HG03439 (cell line): ENCODE results near the gene SDCBP2.
"Not testable (repeated sequence)": the region's sequence is repeated elsewhere in the genome, so short reads cannot be mapped to it uniquely, and the experiment has no call there.

Experiments used
- ATAC-seq: cut with Tn5 transposase; IDR thresholded peaks from one replicate; pipeline ENCODE4 v1.9.1; 2021; ENCODE audit warnings: mild to moderate bottlenecking, moderate library complexity; ENCODE audit not compliant: unreplicated experiment

Gene SDCBP2

GRCh38 chr20:1360094-1360846 is 31.3 kb upstream of the SDCBP2 start:
- no peak for ATAC-seq

- no peak for ATAC-seq
Observed at GRCh38 chr20:1357921-1358671, 29.2 kb upstream of the SDCBP2 start.

- no peak for ATAC-seq
Observed at GRCh38 chr20:1353956-1354355, 25.0 kb upstream of the SDCBP2 start.

GRCh38 chr20:1346315-1346969 is 17.5 kb upstream of the SDCBP2 start:
- no peak for ATAC-seq

- ATAC-seq, result no peak
Observed at GRCh38 chr20:1345756-1346093, 16.8 kb upstream of the SDCBP2 start.

GRCh38 chr20:1345030-1345755 is 16.3 kb upstream of the SDCBP2 start:
- no peak for ATAC-seq

- not testable (repeated sequence) for ATAC-seq
Observed at GRCh38 chr20:1343446-1344124, 14.6 kb upstream of the SDCBP2 start.

GRCh38 chr20:1341561-1342265 is 12.8 kb upstream of the SDCBP2 start:
- ATAC-seq, result no peak

GRCh38 chr20:1338801-1339200 is 9.9 kb upstream of the SDCBP2 start:
- ATAC-seq, result no peak

- no peak for ATAC-seq
Observed at GRCh38 chr20:1338096-1338495, 9.2 kb upstream of the SDCBP2 start.

- no peak for ATAC-seq
Observed at GRCh38 chr20:1337441-1337840, 8.5 kb upstream of the SDCBP2 start.

GRCh38 chr20:1336699-1337367 is 7.9 kb upstream of the SDCBP2 start:
- no peak for ATAC-seq

GRCh38 chr20:1335961-1336698 is 7.2 kb upstream of the SDCBP2 start:
- ATAC-seq, result no peak

- ATAC-seq, result no peak
Observed at GRCh38 chr20:1334761-1335160, 5.8 kb upstream of the SDCBP2 start.

- no peak for ATAC-seq
Observed at GRCh38 chr20:1334370-1334731, 5.4 kb upstream of the SDCBP2 start.

- ATAC-seq, result no peak
Observed at GRCh38 chr20:1333462-1334369, 4.8 kb upstream of the SDCBP2 start.

GRCh38 chr20:1332749-1333300 is 3.9 kb upstream of the SDCBP2 start:
- no peak for ATAC-seq
